B cell (primary cell): ENCODE results near the gene CARS2. TPM values are rescaled to one million over a fixed set of nuclear protein-coding genes. Genes with fewer than 3 reads are reported as not detected.

Experiments used
- ATAC-seq: fragments of 200-7000 bp; cut with Tn5 transposase; one replicate; pipeline ENCODE4 v1.10.0; 2021; ENCODE audit warnings: low read depth, mild to moderate bottlenecking, moderate number of reproducible peaks, moderate library complexity
- CTCF ChIA-PET: fragments of 350-600 bp; sonication (Branson Sonifier 250); formaldehyde crosslinking; loops from one replicate; lab custom pipeline; 2021; ENCODE audit warnings: antibody characterized with exemption, inconsistent platforms; lab: Charles Lee
- POLR2A ChIA-PET: fragments of 350-600 bp; sonication (Branson Sonifier 250); formaldehyde crosslinking; loops from one replicate; lab custom pipeline; 2021; ENCODE audit warnings: antibody characterized with exemption; lab: Charles Lee
- DNase-seq: peaks from one replicate; pipeline ENCODE4 v3.0.0; 2013
- H2AFZ ChIP-seq: 2 replicates; pipeline ENCODE4 v1.6.1; 2012; ENCODE audit warnings: mild to moderate bottlenecking, low read depth, low read length; ENCODE audit not compliant: insufficient read depth, poor library complexity, severe bottlenecking
- H3K27ac ChIP-seq, 2 donors: 1 replicate in 1 of 2; 2 replicates in 1 of 2; pipeline ENCODE4 v1.5.1; 2012 to 2013; ENCODE audit warnings: low read length in 2 of 2, mild to moderate bottlenecking in 2 of 2, moderate library complexity in 1 of 2
- H3K27me3 ChIP-seq, 4 experiments: fragments of 200-600 bp in 1 of 4; sonication (generic) in 1 of 4; replicated peaks in 1 of 4; 1 replicate in 2 of 4; 2 replicates in 2 of 4; pipeline versions ENCODE4 v1.6.1 to v1.7.0; 2013 to 2016; ENCODE audit warnings: low read length in 3 of 4, mild to moderate bottlenecking in 2 of 4, mixed read lengths in 1 of 4, moderate library complexity in 1 of 4; ENCODE audit not compliant: insufficient read depth in 4 of 4, control insufficient read depth in 3 of 4; ENCODE audit errors: control extremely low read depth in 1 of 4
- H3K36me3 ChIP-seq, 2 experiments: replicated peaks in 1 of 2; 1 replicate in 1 of 2; 2 replicates in 1 of 2; pipeline versions ENCODE4 v1.6.1 to v1.7.1; 2013; ENCODE audit warnings: low read length in 1 of 2; ENCODE audit not compliant: insufficient read depth in 2 of 2, control insufficient read depth in 1 of 2; ENCODE audit errors: control extremely low read depth in 1 of 2, extremely low read depth in 1 of 2
- H3K4me1 ChIP-seq, 2 donors: fragments of 200-600 bp in 1 of 2; sonication (generic) in 1 of 2; 1 replicate in 1 of 2; 2 replicates in 1 of 2; pipeline versions ENCODE4 v1.5.1 to v1.6.1; 2013 to 2017; ENCODE audit warnings: low read length in 2 of 2; ENCODE audit not compliant: control insufficient read depth in 2 of 2, insufficient read depth in 2 of 2
- H3K4me2 ChIP-seq: replicated peaks from 2 replicates; pipeline ENCODE3; 2012; ENCODE audit warnings: mild to moderate bottlenecking, low read depth, low read length; ENCODE audit not compliant: poor library complexity, severe bottlenecking
- H3K4me3 ChIP-seq, 5 experiments: fragments of 200-600 bp in 1 of 5; sonication (generic) in 1 of 5; 1 replicate in 3 of 5; 2 replicates in 2 of 5; pipeline versions ENCODE4 v1.5.1 to v1.7.0; 2011 to 2016; ENCODE audit warnings: low read length in 4 of 5, mild to moderate bottlenecking in 4 of 5, low read depth in 2 of 5, control low read depth in 1 of 5, moderate library complexity in 1 of 5; ENCODE audit not compliant: insufficient read depth in 1 of 5; ENCODE audit errors: control extremely low read depth in 1 of 5, extremely low read depth in 1 of 5
- H3K79me2 ChIP-seq: fragments of 200-600 bp; sonication (generic); one replicate; pipeline ENCODE4 v1.6.0; 2016; ENCODE audit warnings: low read length; ENCODE audit not compliant: control insufficient read depth, insufficient read depth
- H3K9ac ChIP-seq: fragments of 200-600 bp; sonication (generic); 2 replicates; pipeline ENCODE4 v1.6.1; 2017; ENCODE audit warnings: mild to moderate bottlenecking, low read length, moderate library complexity
- H3K9me3 ChIP-seq, 3 donors: one replicate each; pipeline versions ENCODE4 v1.6.1 to v1.7.1; 2013; ENCODE audit warnings: low read length in 2 of 3; ENCODE audit not compliant: control insufficient read depth in 2 of 3, insufficient read depth in 1 of 3; ENCODE audit errors: control extremely low read depth in 1 of 3
- H4K20me1 ChIP-seq: 2 replicates; pipeline ENCODE4 v1.6.0; 2012; ENCODE audit warnings: mild to moderate bottlenecking, low read length; ENCODE audit not compliant: insufficient read depth, control insufficient read depth, poor library complexity, severe bottlenecking
- H3K27ac Mint-ChIP-seq: one replicate; pipeline ENCODE4 v1.8.0; 2021; ENCODE audit warnings: mixed read lengths
- H3K27me3 Mint-ChIP-seq: one replicate; pipeline ENCODE4 v1.8.0; 2021; ENCODE audit warnings: mixed read lengths
- H3K4me1 Mint-ChIP-seq: one replicate; pipeline ENCODE4 v1.8.0; 2021; ENCODE audit warnings: mixed read lengths
- H3K4me3 Mint-ChIP-seq: one replicate; pipeline ENCODE4 v1.8.0; 2021; ENCODE audit warnings: mixed read lengths
- H3K9me3 Mint-ChIP-seq: one replicate; pipeline ENCODE4 v1.8.0; 2022; ENCODE audit warnings: mixed read lengths; ENCODE audit not compliant: insufficient read depth
- EZH2 ChIP-seq: IDR thresholded peaks from 2 replicates; pipeline ENCODE4 v1.6.1; 2012; ENCODE audit warnings: borderline replicate concordance, low read depth, mild to moderate bottlenecking, moderate library complexity, low read length; ENCODE audit not compliant: insufficient read depth, poor library complexity, severe bottlenecking
- WGBS: methylation state at CpG from one replicate; pipeline ENCODE4 v1.1.5; 2013; ENCODE audit warnings: missing lambda C conversion rate; ENCODE audit not compliant: insufficient coverage; 5-methylcytosine and 5-hydroxymethylcytosine counted together
- intact Hi-C: fragments of 100-400 bp; cut with micrococcal nuclease; formaldehyde crosslinking; loops from one replicate; pipeline ENCODE4 v1.10.0; 2022
- polyA plus RNA-seq: library from polyadenylated mRNA; depleted of rRNA; stranded (reverse); fragments of >200 nt; gene quantifications from 2 replicates; pipeline ENCODE4 v1.2.3, GENCODE V29; 2012
- total RNA-seq, 2 donors: library from RNA; stranded (reverse); fragments of 120-200 nt in 1 of 2; gene quantifications; 1 replicate in 1 of 2; 2 replicates in 1 of 2; pipeline versions ENCODE4 v1.2.3 to v1.2.4, GENCODE V29; 2013 to 2022
- TF ChIP-seq, protein P1 (sequence below): fragments of 200-600 bp; IDR thresholded peaks from one replicate; pipeline ENCODE4 v1.8.0; 2022; ENCODE audit warnings: antibody characterized with exemption, mild to moderate bottlenecking

CARS2 gene
- total and polyA plus RNA-seq, 2 donors (not counting 1 experiment from before 2014, with no cell fraction given), result 154 to 188 TPM

DNA sequence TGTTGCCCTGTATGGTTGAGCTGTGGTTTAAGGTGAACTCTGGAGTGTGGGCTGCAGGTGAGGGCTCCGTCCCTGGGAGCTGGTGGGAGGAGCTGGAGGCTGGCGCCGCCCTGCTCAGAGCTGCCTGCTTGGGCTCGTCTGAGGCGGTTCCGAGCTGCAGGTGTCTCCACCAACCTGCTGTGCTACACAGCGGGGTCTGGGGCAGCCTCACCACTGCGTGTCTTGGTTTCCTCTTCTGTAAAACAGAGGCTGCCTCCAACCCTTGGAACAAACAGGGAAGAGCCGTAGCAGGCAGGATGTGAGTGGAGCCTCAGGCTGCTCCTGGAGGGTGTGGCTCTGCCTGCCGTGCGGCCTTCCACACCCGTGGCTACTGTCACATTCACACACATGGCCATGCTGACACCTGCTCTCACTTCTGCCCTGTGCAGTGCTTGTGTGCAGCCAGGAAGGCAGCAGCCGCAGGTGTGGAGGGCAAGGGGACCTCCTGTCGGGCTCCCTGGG, 69.2 kb downstream of the CARS2 start:
- no peaks in the 10 kb centered on the region for H3K27me3 ChIP-seq
- no peak overlapping the region for H3K4me3 ChIP-seq
- H3K9ac ChIP-seq, result no peak overlapping the region
- H3K9me3 ChIP-seq, result no peaks in the 10 kb centered on the region
- no peak overlapping the region for H3K27ac ChIP-seq
- ATAC-seq (no peak), DNase-seq (no peak)
- H2AFZ ChIP-seq, result no peak overlapping the region
- Mint-ChIP-seq H3K9me3 (no peaks in the 10 kb centered on the region), H3K4me1 (no peaks in the 10 kb centered on the region), H3K27me3 (no peaks in the 10 kb centered on the region), H3K4me3 (no peak overlapping the region), H3K27ac (peak overlapping the region; percentile 6)
- WGBS, result 96% methylated on average over 14 of the region's 14 CpGs
- peaks cover 23% of the 10 kb centered on the region for H4K20me1 ChIP-seq
- TF ChIP-seq, protein P1, sequence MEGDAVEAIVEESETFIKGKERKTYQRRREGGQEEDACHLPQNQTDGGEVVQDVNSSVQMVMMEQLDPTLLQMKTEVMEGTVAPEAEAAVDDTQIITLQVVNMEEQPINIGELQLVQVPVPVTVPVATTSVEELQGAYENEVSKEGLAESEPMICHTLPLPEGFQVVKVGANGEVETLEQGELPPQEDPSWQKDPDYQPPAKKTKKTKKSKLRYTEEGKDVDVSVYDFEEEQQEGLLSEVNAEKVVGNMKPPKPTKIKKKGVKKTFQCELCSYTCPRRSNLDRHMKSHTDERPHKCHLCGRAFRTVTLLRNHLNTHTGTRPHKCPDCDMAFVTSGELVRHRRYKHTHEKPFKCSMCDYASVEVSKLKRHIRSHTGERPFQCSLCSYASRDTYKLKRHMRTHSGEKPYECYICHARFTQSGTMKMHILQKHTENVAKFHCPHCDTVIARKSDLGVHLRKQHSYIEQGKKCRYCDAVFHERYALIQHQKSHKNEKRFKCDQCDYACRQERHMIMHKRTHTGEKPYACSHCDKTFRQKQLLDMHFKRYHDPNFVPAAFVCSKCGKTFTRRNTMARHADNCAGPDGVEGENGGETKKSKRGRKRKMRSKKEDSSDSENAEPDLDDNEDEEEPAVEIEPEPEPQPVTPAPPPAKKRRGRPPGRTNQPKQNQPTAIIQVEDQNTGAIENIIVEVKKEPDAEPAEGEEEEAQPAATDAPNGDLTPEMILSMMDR, result no peak
- TF ChIP-seq EZH2, result no peak
- CTCF ChIA-PET, result interaction anchor here (1.2 kb wide), 1 partner anchor 43 kb away, joined by 3 read pairs; no protein-coding TSS in a partner anchor
- no peak overlapping the region for H3K4me2 ChIP-seq
- peaks cover 17% of the 10 kb centered on the region for H3K79me2 ChIP-seq
- POLR2A ChIA-PET, result no interaction called here
- peaks cover 2 to 75% of the 10 kb centered on the region in 2 experiments for H3K36me3 ChIP-seq
- no peaks in the 10 kb centered on the region for H3K4me1 ChIP-seq
- intact Hi-C loops, result no loop called here

DNA sequence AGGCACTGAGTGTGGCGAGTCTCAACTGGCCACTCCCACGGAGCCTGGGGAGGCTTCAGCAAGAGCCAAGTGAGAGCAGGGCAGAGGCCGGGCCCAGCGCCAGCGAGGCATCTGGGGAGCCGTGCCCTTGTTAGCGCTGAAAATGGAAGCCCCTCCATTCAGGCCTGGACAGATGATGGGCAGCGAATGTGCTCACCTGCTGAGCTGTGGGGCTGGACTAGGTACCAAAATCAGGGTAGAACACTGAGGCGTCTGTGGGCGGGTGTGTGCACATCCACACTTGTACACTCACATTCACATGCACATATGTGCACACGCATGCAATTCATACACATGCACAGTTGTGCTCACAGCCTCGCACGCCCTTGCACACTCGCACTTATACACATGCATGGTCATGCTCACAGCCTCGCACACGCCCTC, 69.9 kb downstream of the CARS2 start:
- POLR2A ChIA-PET, result no interaction called here
- no peaks in the 10 kb centered on the region for H3K4me1 Mint-ChIP-seq
- CTCF ChIA-PET, result no interaction called here
- Histone ChIP-seq H3K9me3 (no peaks in the 10 kb centered on the region), H3K27me3 (no peaks in the 10 kb centered on the region), H2AFZ (no peak overlapping the region), H3K4me1 (no peaks in the 10 kb centered on the region), H3K36me3 (peaks cover 2 to 76% of the 10 kb centered on the region in 2 experiments), H3K27ac (no peak overlapping the region), H3K4me3 (no peak overlapping the region), H3K9ac (no peak overlapping the region), H4K20me1 (peaks cover 30% of the 10 kb centered on the region), H3K4me2 (no peak overlapping the region), H3K79me2 (peaks cover 20% of the 10 kb centered on the region)
- H3K4me3 Mint-ChIP-seq, result no peak overlapping the region
- no peaks in the 10 kb centered on the region for H3K27me3 Mint-ChIP-seq
- no peak for TF ChIP-seq EZH2
- TF ChIP-seq, protein P1, result no peak
- intact Hi-C loops, result no loop called here
- no peak overlapping the region for H3K27ac Mint-ChIP-seq
- WGBS, result 95% methylated on average over 14 of the region's 16 CpGs
- ATAC-seq (no peak), DNase-seq (no peak)
- no peaks in the 10 kb centered on the region for H3K9me3 Mint-ChIP-seq
